HepG2 (cell line): ENCODE results near the gene NDOR1. TPM values are rescaled to one million over a fixed set of nuclear protein-coding genes. Genes with fewer than 3 reads are reported as not detected.

Experiments
- ATAC-seq: fragments of 200-7000 bp; cut with Tn5 transposase; 3 replicates; pipeline ENCODE4 v1.9.1; 2020; ENCODE audit warnings: mild to moderate bottlenecking, moderate library complexity
- BruUV-seq: library from RNA; stranded (reverse); fragments of 400-500 nt; replicated peaks from 2 replicates; lab custom pipeline; 2021; lab: Mats Ljungman, UMichigan
- CTCF ChIA-PET: fragments of 300-600 bp; formaldehyde crosslinking; extraction: SDS; loops from one replicate; lab custom pipeline; 2021; ENCODE audit warnings: low total read pairs, inconsistent platforms, low intra/inter-chr PET ratio; lab: Yijun Ruan, JAX
- POLR2A ChIA-PET: fragments of 350-600 bp; sonication (Branson Sonifier 250); formaldehyde crosslinking; loops from one replicate; lab custom pipeline; 2020; ENCODE audit warnings: antibody characterized with exemption, inconsistent platforms; lab: Yijun Ruan, JAX
- DNase-seq: peaks from one replicate; pipeline ENCODE4 v3.0.0-alpha.2; 2015; ENCODE audit warnings: low spot score
- FAIRE-seq: peaks from 3 replicates; lab custom pipeline; 2011; peaks lifted over from hg19 to GRCh38; lab: Jason Lieb, UNC
- H2AFZ ChIP-seq: one replicate; pipeline ENCODE4 v1.6.1; 2011; ENCODE audit warnings: low read length, inconsistent platforms
- H3K27ac ChIP-seq: fragments of 300-600 bp; 3 replicates; pipeline ENCODE4 v1.8.0; 2011; ENCODE audit warnings: mixed run types, mild to moderate bottlenecking, mixed read lengths, low read length, inconsistent platforms; ENCODE audit not compliant: insufficient read depth; ENCODE audit errors: extremely low read length
- H3K27me3 ChIP-seq, 2 experiments: fragments of 200-600 bp in 1 of 2; 2 replicates in 1 of 2; 3 replicates in 1 of 2; pipeline versions ENCODE4 v1.6.0 to v1.8.0; 2011; ENCODE audit warnings: low read length in 2 of 2, mild to moderate bottlenecking in 2 of 2, moderate library complexity in 2 of 2, inconsistent platforms in 1 of 2; ENCODE audit not compliant: insufficient read depth in 2 of 2, control insufficient read depth in 1 of 2
- H3K36me3 ChIP-seq, 2 experiments: fragments of 200-600 bp in 1 of 2; replicated peaks in 1 of 2; 2 replicates in 1 of 2; 3 replicates in 1 of 2; pipeline versions ENCODE4 v1.5.1 to v1.8.0; 2011; ENCODE audit warnings: low read length in 2 of 2, inconsistent platforms in 1 of 2; ENCODE audit not compliant: insufficient read depth in 2 of 2, control insufficient read depth in 1 of 2
- H3K4me1 ChIP-seq: 2 replicates; pipeline ENCODE4 v1.5.1; 2012; ENCODE audit warnings: low read length, inconsistent platforms; ENCODE audit not compliant: insufficient read depth
- H3K4me2 ChIP-seq: 2 replicates; pipeline ENCODE4 v1.6.0; 2011; ENCODE audit warnings: low read depth, low read length, inconsistent platforms
- H3K4me3 ChIP-seq, 3 experiments: fragments of 200-600 bp in 1 of 3; sonication (generic), shearing (Covaris generic) in 1 of 3; replicated peaks in 1 of 3; 2 replicates each; pipeline ENCODE4 v1.5.1; 2011 to 2016; ENCODE audit warnings: low read length in 3 of 3, inconsistent platforms in 2 of 3, low read depth in 2 of 3, mild to moderate bottlenecking in 2 of 3, control low read depth in 1 of 3, mixed read lengths in 1 of 3; ENCODE audit not compliant: insufficient read depth in 1 of 3
- H3K79me2 ChIP-seq: one replicate; pipeline ENCODE4 v1.6.1; 2011; ENCODE audit warnings: low read length, inconsistent platforms; ENCODE audit not compliant: insufficient read depth
- H3K9ac ChIP-seq: 2 replicates; pipeline ENCODE4 v1.6.0; 2011; ENCODE audit warnings: mild to moderate bottlenecking, low read depth, low read length, inconsistent platforms; ENCODE audit not compliant: insufficient read depth
- H3K9me3 ChIP-seq: 2 replicates; pipeline ENCODE4 v1.5.1; 2012; ENCODE audit warnings: mild to moderate bottlenecking, low read length
- H4K20me1 ChIP-seq: 2 replicates; pipeline ENCODE4 v1.6.0; 2011; ENCODE audit warnings: inconsistent platforms, mild to moderate bottlenecking, low read length, moderate library complexity; ENCODE audit not compliant: insufficient read depth
- AHR ChIP-seq: IDR thresholded peaks from 2 replicates; pipeline ENCODE4 v1.6.1; 2018; ENCODE audit warnings: missing genetic modification reagents, missing compliant biosample characterization
- ARID4A ChIP-seq: sonication (generic); formaldehyde crosslinking; IDR thresholded peaks from 2 replicates; pipeline ENCODE4 v1.5.0; 2020; ENCODE audit warnings: mild to moderate bottlenecking, missing genetic modification reagents, borderline replicate concordance
- EEA1 ChIP-seq: sonication (generic); formaldehyde crosslinking; IDR thresholded peaks from 2 replicates; pipeline ENCODE4 v1.5.1; 2020; ENCODE audit warnings: mild to moderate bottlenecking, missing genetic modification reagents, borderline replicate concordance
- IRX3 ChIP-seq: sonication (generic); formaldehyde crosslinking; IDR thresholded peaks from 2 replicates; pipeline ENCODE4 v1.8.1; 2023; ENCODE audit warnings: mild to moderate bottlenecking, low read depth, missing genetic modification reagents, borderline replicate concordance
- KLF12 ChIP-seq: sonication (generic); formaldehyde crosslinking; IDR thresholded peaks from 2 replicates; pipeline ENCODE4 v1.4.0; 2020; ENCODE audit warnings: missing genetic modification reagents, borderline replicate concordance
- POGZ ChIP-seq: sonication (generic); formaldehyde crosslinking; IDR thresholded peaks from 2 replicates; pipeline ENCODE4 v1.4.0; 2020; ENCODE audit warnings: mild to moderate bottlenecking, missing genetic modification reagents
- TAF1 ChIP-seq: sonication (generic); formaldehyde crosslinking; IDR thresholded peaks from 2 replicates; pipeline ENCODE4 v1.4.0; 2020; ENCODE audit warnings: missing genetic modification reagents
- ZBTB46 ChIP-seq: sonication (generic); formaldehyde crosslinking; IDR thresholded peaks from 2 replicates; pipeline ENCODE4 v1.4.0; 2020; ENCODE audit warnings: mild to moderate bottlenecking, missing genetic modification reagents, borderline replicate concordance
- ZEB1 ChIP-seq: IDR thresholded peaks from 2 replicates; pipeline ENCODE4 v1.6.1; 2012; ENCODE audit warnings: mild to moderate bottlenecking, low read depth, inconsistent platforms; ENCODE audit not compliant: insufficient replicate concordance
- ZFP36L2 ChIP-seq: sonication (generic); formaldehyde crosslinking; IDR thresholded peaks from 2 replicates; pipeline ENCODE4 v1.4.0; 2020; ENCODE audit warnings: missing genetic modification reagents
- ZMYM3 ChIP-seq: sonication (generic); formaldehyde crosslinking; IDR thresholded peaks from 2 replicates; pipeline ENCODE4 v1.5.1; 2020; ENCODE audit warnings: mild to moderate bottlenecking, missing genetic modification reagents
- ZNF274 ChIP-seq: sonication (generic); formaldehyde crosslinking; IDR thresholded peaks from 2 replicates; pipeline ENCODE4 v1.5.1; 2020; ENCODE audit warnings: mild to moderate bottlenecking, missing genetic modification reagents
- WGBS: methylation state at CpG from one replicate; pipeline ENCODE4 v1.1.6; 2017; ENCODE audit warnings: low lambda C conversion rate; 5-methylcytosine and 5-hydroxymethylcytosine counted together
- in situ Hi-C: cut with HindIII; loops from 2 replicates; pipeline ENCODE4 v1.10.0; 2017; ENCODE audit warnings: low pct_unique_long_range_greater_than_20kb; ENCODE audit not compliant: extremely low pct_ligation_motif_present
- intact Hi-C: fragments of 100-400 bp; cut with micrococcal nuclease; formaldehyde crosslinking; loops from one replicate; pipeline ENCODE4 v1.10.0; 2022; ENCODE audit not compliant: unreplicated experiment
- polyA plus RNA-seq, 8 experiments: library from polyadenylated mRNA; depleted of rRNA in 3 of 8; stranded (reverse) in 7 of 8; unstranded in 1 of 8; fragments of >200 nt; fragmentation: Illumina TruSeq in 4 of 8; extraction: Trizol in 4 of 8; gene quantifications; 2 replicates each; pipeline versions ENCODE4 v1.2.1 to v1.2.3, GENCODE V29; 2011 to 2016; ENCODE audit warnings: low read depth in 4 of 8, missing spikeins in 1 of 8, mixed read lengths in 1 of 8; ENCODE audit not compliant: insufficient read depth in 1 of 8
- total RNA-seq, 5 experiments: library from RNA; depleted of rRNA; stranded (reverse); fragments of >200 nt; fragmentation: Illumina TruSeq; extraction: Trizol; gene quantifications; 2 replicates each; pipeline ENCODE4 v1.2.3, GENCODE V29; 2016; ENCODE audit warnings: low read depth in 1 of 5
- TF ChIP-seq, protein P1 (sequence below): sonication (generic); formaldehyde crosslinking; IDR thresholded peaks from 2 replicates; pipeline ENCODE4 v1.4.0; 2020; ENCODE audit warnings: missing genetic modification reagents, borderline replicate concordance

The NDOR1 gene
- total and polyA plus RNA-seq, 2 of the 13 experiments (the other 11 are each of a cell fraction or from before 2014, with no cell fraction given): 3.6 to 8.7 TPM

GRCh38 chr9:137195525-137196220, 9.8 kb upstream of the NDOR1 start:
- 30% methylated on average over 7 of the region's 21 CpGs for WGBS
- Histone ChIP-seq H3K9me3 (no peaks in the 10 kb centered on the region), H3K4me2 (peak overlapping the region; percentile 90), H3K9ac (peak overlapping the region; percentile 3; the same call in 1 of the 2 replicates), H3K27me3 (no peaks in the 10 kb centered on the region), H4K20me1 (no peaks in the 10 kb centered on the region; the same call in 1 of the 2 replicates), H3K79me2 (peaks cover 48% of the 10 kb centered on the region), H2AFZ (no peak overlapping the region), H3K4me1 (peaks cover 46% of the 10 kb centered on the region), H3K36me3 (peaks cover 6 to 11% of the 10 kb centered on the region in 2 experiments; a peak in 2 of 5 replicates), H3K4me3 (peak overlapping the region in 1 of 3 experiments; percentile 57; a peak in 3 of 6 replicates), H3K27ac (peak overlapping the region; percentile 17)
- no peak; the same call in 1 of the 3 replicates for ATAC-seq
- FAIRE-seq: no peak
- CTCF ChIA-PET: no interaction called here
- no peak for DNase-seq
- POLR2A ChIA-PET: interaction anchor here (0.9 to 1.4 kb wide), 5 partner anchors 14 to 68 kb away, joined by 3 to 4 read pairs (median 3); partner anchors contain the start of gene RNF224
- intact Hi-C loops: no loop called here
- no TSS peak for BruUV-seq
- in situ Hi-C loops: no loop called here
- TF ChIP-seq EEA1 (CRISPR knock-in tag) (no peak), ZMYM3 (CRISPR knock-in tag) (peak; percentile 91), POGZ (CRISPR knock-in tag) (no peak), TAF1 (CRISPR knock-in tag) (no peak), ZFP36L2 (CRISPR knock-in tag) (no peak), ZEB1 (peak; percentile 59), AHR (CRISPR knock-in tag) (no peak), KLF12 (CRISPR knock-in tag) (no peak), ZNF274 (CRISPR knock-in tag) (no peak), IRX3 (CRISPR knock-in tag) (no peak), ZBTB46 (CRISPR knock-in tag) (no peak), ARID4A (CRISPR knock-in tag) (peak; percentile 34; the same call in 1 of the 2 replicates)
- TF ChIP-seq, protein P1, sequence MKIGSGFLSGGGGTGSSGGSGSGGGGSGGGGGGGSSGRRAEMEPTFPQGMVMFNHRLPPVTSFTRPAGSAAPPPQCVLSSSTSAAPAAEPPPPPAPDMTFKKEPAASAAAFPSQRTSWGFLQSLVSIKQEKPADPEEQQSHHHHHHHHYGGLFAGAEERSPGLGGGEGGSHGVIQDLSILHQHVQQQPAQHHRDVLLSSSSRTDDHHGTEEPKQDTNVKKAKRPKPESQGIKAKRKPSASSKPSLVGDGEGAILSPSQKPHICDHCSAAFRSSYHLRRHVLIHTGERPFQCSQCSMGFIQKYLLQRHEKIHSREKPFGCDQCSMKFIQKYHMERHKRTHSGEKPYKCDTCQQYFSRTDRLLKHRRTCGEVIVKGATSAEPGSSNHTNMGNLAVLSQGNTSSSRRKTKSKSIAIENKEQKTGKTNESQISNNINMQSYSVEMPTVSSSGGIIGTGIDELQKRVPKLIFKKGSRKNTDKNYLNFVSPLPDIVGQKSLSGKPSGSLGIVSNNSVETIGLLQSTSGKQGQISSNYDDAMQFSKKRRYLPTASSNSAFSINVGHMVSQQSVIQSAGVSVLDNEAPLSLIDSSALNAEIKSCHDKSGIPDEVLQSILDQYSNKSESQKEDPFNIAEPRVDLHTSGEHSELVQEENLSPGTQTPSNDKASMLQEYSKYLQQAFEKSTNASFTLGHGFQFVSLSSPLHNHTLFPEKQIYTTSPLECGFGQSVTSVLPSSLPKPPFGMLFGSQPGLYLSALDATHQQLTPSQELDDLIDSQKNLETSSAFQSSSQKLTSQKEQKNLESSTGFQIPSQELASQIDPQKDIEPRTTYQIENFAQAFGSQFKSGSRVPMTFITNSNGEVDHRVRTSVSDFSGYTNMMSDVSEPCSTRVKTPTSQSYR (CRISPR knock-in tag): no peak
